Skeletal muscle cell (primary cell): ENCODE measurements around the gene CCND3.
A peak's percentile ranks its signal among the peaks of the same experiment; 100 is the strongest.
"Not testable (repeated sequence)": the region's sequence is repeated elsewhere in the genome, so short reads cannot be mapped to it uniquely, and the experiment has no call there.

ENCODE experiments used
- DNase-seq: peaks from one replicate; pipeline ENCODE4 v3.0.0-alpha.2; 2010; ENCODE audit warnings: low read depth
- H3K4me3 ChIP-seq: 2 replicates; pipeline ENCODE4 v1.5.1; 2011; ENCODE audit warnings: low read depth, mild to moderate bottlenecking, control low read depth, low read length, moderate library complexity

CCND3 gene

GRCh38 chr6:41955412-41955811 is 13.8 kb upstream of the CCND3 start:
- no peak for DNase-seq
- H3K4me3 ChIP-seq, result no peak overlapping the region

GRCh38 chr6:41954668-41955067 is 13.1 kb upstream of the CCND3 start:
- no peak overlapping the region for H3K4me3 ChIP-seq
- DNase-seq, result no peak

GRCh38 chr6:41947581-41948220 is 6.1 kb upstream of the CCND3 start:
- no peak for DNase-seq
- H3K4me3 ChIP-seq, result no peak overlapping the region

- no peak for DNase-seq
- no peak overlapping the region for H3K4me3 ChIP-seq
Observed at GRCh38 chr6:41943456-41943855, 1.8 kb upstream of the CCND3 start.

GRCh38 chr6:41942882-41943281 is 1.3 kb upstream of the CCND3 start:
- DNase-seq, H3K4me3 ChIP-seq: not testable (repeated sequence)

GRCh38 chr6:41942067-41942851 is 651 bp upstream of the CCND3 start:
- DNase-seq, result peak; percentile 60
- H3K4me3 ChIP-seq, result peak overlapping the region; percentile 36

- H3K4me3 ChIP-seq, result peak overlapping the region; percentile 97
- DNase-seq, result no peak
Observed at GRCh38 chr6:41940759-41941279, 789 bp downstream of the CCND3 start.

GRCh38 chr6:41939848-41940758 is 1.5 kb downstream of the CCND3 start:
- DNase-seq, result peak; percentile 32
- peak overlapping the region; percentile 97 for H3K4me3 ChIP-seq

GRCh38 chr6:41939176-41939847 is 2.3 kb downstream of the CCND3 start:
- H3K4me3 ChIP-seq, result peak overlapping the region; percentile 97
- peak; percentile 52 for DNase-seq

GRCh38 chr6:41938590-41939175 is 2.9 kb downstream of the CCND3 start:
- no peak for DNase-seq
- H3K4me3 ChIP-seq, result peak overlapping the region; percentile 97

GRCh38 chr6:41937861-41938574 is 3.6 kb downstream of the CCND3 start:
- H3K4me3 ChIP-seq, result peak overlapping the region; percentile 97

GRCh38 chr6:41937472-41937860 is 4.1 kb downstream of the CCND3 start:
- H3K4me3 ChIP-seq, result no peak overlapping the region
- no peak for DNase-seq

More at GRCh38 chr6:41937861-41938574, 3.6 kb downstream of the CCND3 start:
- DNase-seq, result no peak

GRCh38 chr6:41936073-41936837 is 5.4 kb downstream of the CCND3 start:
- DNase-seq, result peak; percentile 65
- no peak overlapping the region for H3K4me3 ChIP-seq

GRCh38 chr6:41935685-41936072 is 5.9 kb downstream of the CCND3 start:
- DNase-seq, result no peak
- no peak overlapping the region for H3K4me3 ChIP-seq

- no peak for DNase-seq
- no peak overlapping the region for H3K4me3 ChIP-seq
Observed at GRCh38 chr6:41935193-41935574, 6.4 kb downstream of the CCND3 start.

GRCh38 chr6:41934278-41935192 is 7.1 kb downstream of the CCND3 start:
- DNase-seq, result no peak
- H3K4me3 ChIP-seq, result no peak overlapping the region

- DNase-seq, result no peak
- no peak overlapping the region for H3K4me3 ChIP-seq
Observed at GRCh38 chr6:41932378-41932777, 9.2 kb downstream of the CCND3 start.
